Trophoblast cell (in vitro differentiated cells and primary cell): ENCODE data around the gene FOLR1. TPM values are rescaled to one million over a fixed set of nuclear protein-coding genes. Genes with fewer than 3 reads are reported as not detected.
"Not testable (repeated sequence)": the region's sequence is repeated elsewhere in the genome, so short reads cannot be mapped to it uniquely, and the experiment has no call there.

ENCODE experiments used
- DNase-seq, 2 donors: peaks; one replicate each; pipeline ENCODE4 v3.0.0-alpha.2; 2016
- H2AFZ ChIP-seq: 2 replicates; pipeline ENCODE4 v1.6.1; 2013; ENCODE audit warnings: low read length, moderate library complexity, mild to moderate bottlenecking; ENCODE audit not compliant: insufficient read depth, poor library complexity
- H2AK5ac ChIP-seq: 2 replicates; pipeline ENCODE4 v1.6.1; 2013; ENCODE audit warnings: mild to moderate bottlenecking, low read length
- H2BK120ac ChIP-seq: 2 replicates; pipeline ENCODE4 v1.6.1; 2013; ENCODE audit warnings: low read length, mild to moderate bottlenecking, moderate library complexity; ENCODE audit not compliant: insufficient read depth, poor library complexity
- H2BK12ac ChIP-seq: 2 replicates; pipeline ENCODE4 v1.6.1; 2013; ENCODE audit warnings: mild to moderate bottlenecking, low read length, moderate library complexity
- H2BK5ac ChIP-seq: 2 replicates; pipeline ENCODE4 v1.6.1; 2013; ENCODE audit warnings: low read length, low read depth, moderate library complexity, mild to moderate bottlenecking; ENCODE audit not compliant: poor library complexity
- H3K14ac ChIP-seq: 2 replicates; pipeline ENCODE4 v1.6.1; 2013; ENCODE audit warnings: mild to moderate bottlenecking, low read length
- H3K18ac ChIP-seq: 2 replicates; pipeline ENCODE4 v1.6.1; 2013; ENCODE audit warnings: mild to moderate bottlenecking, low read length
- H3K23ac ChIP-seq: 2 replicates; pipeline ENCODE4 v1.6.1; 2013; ENCODE audit warnings: low read length
- H3K27ac ChIP-seq: 2 replicates; pipeline ENCODE4 v1.5.1; 2013; ENCODE audit warnings: low read depth, mild to moderate bottlenecking, inconsistent platforms, low read length, moderate library complexity
- H3K27me3 ChIP-seq: 2 replicates; pipeline ENCODE4 v1.6.1; 2013; ENCODE audit warnings: inconsistent platforms, mild to moderate bottlenecking, low read length, moderate library complexity; ENCODE audit not compliant: insufficient read depth
- H3K36me3 ChIP-seq, 2 experiments: 1 replicate in 1 of 2; 2 replicates in 1 of 2; pipeline ENCODE4 v1.6.1; 2013; ENCODE audit warnings: low read length in 2 of 2, mild to moderate bottlenecking in 2 of 2, moderate library complexity in 1 of 2; ENCODE audit not compliant: insufficient read depth in 2 of 2, control insufficient read depth in 1 of 2
- H3K4ac ChIP-seq: 2 replicates; pipeline ENCODE4 v1.6.1; 2013; ENCODE audit warnings: low read depth, mild to moderate bottlenecking, low read length, moderate library complexity
- H3K4me1 ChIP-seq, 2 experiments: 1 replicate in 1 of 2; 2 replicates in 1 of 2; pipeline ENCODE4 v1.6.1; 2013; ENCODE audit warnings: low read length in 2 of 2, mild to moderate bottlenecking in 2 of 2, moderate library complexity in 1 of 2; ENCODE audit not compliant: insufficient read depth in 2 of 2, control insufficient read depth in 1 of 2
- H3K4me2 ChIP-seq: 2 replicates; pipeline ENCODE4 v1.6.1; 2013; ENCODE audit warnings: inconsistent platforms, mild to moderate bottlenecking, low read length, moderate library complexity
- H3K4me3 ChIP-seq: 2 replicates; pipeline ENCODE4 v1.5.1; 2013; ENCODE audit warnings: mild to moderate bottlenecking, low read depth, low read length, inconsistent platforms
- H3K79me1 ChIP-seq: one replicate; pipeline ENCODE4 v1.6.1; 2013; ENCODE audit warnings: low read length
- H3K79me2 ChIP-seq: 2 replicates; pipeline ENCODE4 v1.6.1; 2013; ENCODE audit warnings: low read length, mild to moderate bottlenecking; ENCODE audit not compliant: control insufficient read depth, insufficient read depth, poor library complexity
- H3K9ac ChIP-seq: 2 replicates; pipeline ENCODE4 v1.6.1; 2013; ENCODE audit warnings: mild to moderate bottlenecking, low read length
- H3K9me3 ChIP-seq: 2 replicates; pipeline ENCODE4 v1.6.1; 2013; ENCODE audit warnings: low read depth, mild to moderate bottlenecking, control low read depth, inconsistent platforms, low read length; ENCODE audit not compliant: insufficient read depth
- H4K12ac ChIP-seq: 2 replicates; pipeline ENCODE4 v1.6.1; 2013; ENCODE audit warnings: low read depth, mild to moderate bottlenecking, low read length, moderate library complexity
- H4K8ac ChIP-seq: 2 replicates; pipeline ENCODE4 v1.6.1; 2013; ENCODE audit warnings: low read depth, mild to moderate bottlenecking, low read length, moderate library complexity
- H4K91ac ChIP-seq: one replicate; pipeline ENCODE4 v1.6.1; 2013; ENCODE audit warnings: low read depth, mild to moderate bottlenecking, low read length, moderate library complexity
- WGBS: extraction: QIAGEN DNeasy Blood & Tissue Kit; methylation state at CpG from one replicate; pipeline ENCODE4 v1.1.7; 2013; ENCODE audit warnings: missing lambda C conversion rate; ENCODE audit not compliant: insufficient read length, insufficient coverage; ENCODE audit errors: extremely low coverage; 5-methylcytosine and 5-hydroxymethylcytosine counted together
- polyA plus RNA-seq: library from polyadenylated mRNA; stranded (reverse); fragments of 200-250 nt; gene quantifications from 2 replicates; pipeline ENCODE4 v1.2.3, GENCODE V29; 2013

The FOLR1 gene
- 33.1 and 40.4 TPM in 2 replicates for polyA plus RNA-seq

DNA sequence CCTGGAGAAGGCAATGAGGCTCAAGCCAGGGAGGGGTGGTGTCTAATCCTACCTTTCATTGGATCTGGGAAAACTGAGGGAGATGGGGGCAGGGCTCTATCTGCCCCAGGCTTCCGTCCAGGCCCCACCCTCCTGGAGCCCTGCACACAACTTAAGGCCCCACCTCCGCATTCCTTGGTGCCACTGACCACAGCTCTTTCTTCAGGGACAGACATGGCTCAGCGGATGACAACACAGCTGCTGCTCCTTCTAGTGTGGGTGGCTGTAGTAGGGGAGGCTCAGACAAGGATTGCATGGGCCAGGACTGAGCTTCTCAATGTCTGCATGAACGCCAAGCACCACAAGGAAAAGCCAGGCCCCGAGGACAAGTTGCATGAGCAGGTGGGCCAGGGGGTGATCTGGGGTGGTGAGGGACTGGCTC lies at the start of gene FOLR1:
FOLR1 (plus strand) TSS at position 180 of the 421 bp plus-strand sequence; CDS start at position 214, 34 bp downstream.
- no peak within 1 kb of the TSS for H2BK5ac ChIP-seq
- H3K4me3 ChIP-seq = no peak within 1 kb of the TSS
- no peak within 1 kb of the TSS for H3K14ac ChIP-seq
- H2BK120ac ChIP-seq = no peak within 1 kb of the TSS
- no peaks in the 10 kb centered on the region for H3K79me2 ChIP-seq
- H3K18ac ChIP-seq = no peak within 1 kb of the TSS
- H3K4me2 ChIP-seq = no peak within 1 kb of the TSS
- peaks cover 3% of the 10 kb centered on the region for H3K9me3 ChIP-seq
- peak within 1 kb of the TSS; percentile 6 for H4K8ac ChIP-seq
- no CpG with 5 or more reads among the region's 5 CpGs for WGBS
- H4K91ac ChIP-seq = peak within 1 kb of the TSS; percentile 70
- H3K27me3 ChIP-seq = no peaks in the 10 kb centered on the region
- peaks cover 15 to 22% of the 10 kb centered on the region in 2 experiments for H3K4me1 ChIP-seq
- no peak within 1 kb of the TSS for H4K12ac ChIP-seq
- H2AK5ac ChIP-seq = peak within 1 kb of the TSS; percentile 96
- H3K79me1 ChIP-seq = peaks cover 5% of the 10 kb centered on the region
- no peaks in the 10 kb centered on the region for H3K36me3 ChIP-seq
- H3K4ac ChIP-seq = no peak within 1 kb of the TSS
- H2AFZ ChIP-seq = no peak within 1 kb of the TSS
- peak; percentile 46 to 52 for DNase-seq
- no peak within 1 kb of the TSS for H3K9ac ChIP-seq
- no peak within 1 kb of the TSS for H3K27ac ChIP-seq
- no peak within 1 kb of the TSS for H3K23ac ChIP-seq
- H2BK12ac ChIP-seq = peak within 1 kb of the TSS; percentile 24

DNA sequence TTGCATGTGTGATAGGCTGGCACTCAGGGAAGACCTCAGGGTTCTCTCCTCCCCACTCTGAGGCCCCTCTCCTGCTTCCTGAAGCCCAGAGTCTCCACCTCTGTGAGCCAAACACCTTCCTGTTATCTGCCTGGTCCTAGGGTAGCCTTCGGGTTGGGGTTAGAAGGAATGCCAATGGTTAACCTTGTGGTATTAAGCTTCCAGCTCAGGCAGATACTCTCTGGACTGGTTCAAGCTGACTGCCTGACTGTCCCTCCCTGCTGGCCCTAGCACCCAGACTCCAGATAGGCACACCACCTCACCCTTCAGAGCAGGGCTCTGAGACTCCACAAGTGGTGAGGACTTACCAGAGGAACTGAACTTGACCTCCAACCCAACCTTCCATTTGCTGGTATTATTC lies 49.4 kb upstream of the FOLR1 start:
- not testable (repeated sequence) for H2AK5ac ChIP-seq, H2BK5ac ChIP-seq, H3K18ac ChIP-seq, H4K12ac ChIP-seq, H3K23ac ChIP-seq, H4K8ac ChIP-seq, H3K4ac ChIP-seq, DNase-seq, H2BK120ac ChIP-seq, H2BK12ac ChIP-seq, H3K36me3 ChIP-seq, H3K14ac ChIP-seq, H3K27ac ChIP-seq, H3K9me3 ChIP-seq, H3K79me2 ChIP-seq, H3K27me3 ChIP-seq, H4K91ac ChIP-seq, H3K4me1 ChIP-seq, H3K9ac ChIP-seq, H2AFZ ChIP-seq, H3K4me3 ChIP-seq, H3K4me2 ChIP-seq, H3K79me1 ChIP-seq
- WGBS = no CpG with 5 or more reads among the region's 1 CpG

DNA sequence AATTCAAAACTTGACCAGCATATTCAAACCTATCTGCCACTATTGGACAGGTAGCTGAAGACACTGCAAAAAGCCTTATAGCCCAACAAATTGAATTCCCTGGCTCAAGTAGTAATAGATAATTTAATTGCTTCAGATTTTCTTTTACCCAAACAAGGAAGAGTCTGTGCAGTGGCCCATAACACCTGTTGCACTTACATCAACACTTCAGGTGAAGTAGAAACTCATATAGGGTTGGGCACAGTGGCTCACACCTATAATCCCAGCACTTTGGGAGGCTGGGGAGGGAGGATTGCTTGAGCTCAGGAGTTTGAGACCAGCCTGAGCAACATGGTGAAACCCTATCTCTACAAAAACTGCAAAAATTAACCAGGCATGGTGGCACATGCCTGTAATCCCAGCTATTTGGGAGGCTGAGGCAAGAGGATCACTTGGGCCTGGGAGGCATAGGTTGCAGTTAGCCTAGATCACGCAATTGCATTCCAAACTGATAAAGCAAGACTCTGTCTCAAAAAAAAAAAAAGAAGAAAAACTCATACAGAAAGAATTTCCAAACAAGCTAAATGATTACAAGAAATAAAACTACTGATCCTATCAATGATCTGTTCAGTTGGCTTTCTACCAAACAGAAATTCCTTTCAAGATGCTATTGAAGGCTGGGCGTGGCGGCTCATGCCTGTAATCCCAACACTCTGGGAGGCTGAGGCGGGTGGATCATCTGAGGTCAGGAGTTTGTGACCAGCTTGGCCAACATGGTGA lies 47.0 kb upstream of the FOLR1 start:
- no CpG with 5 or more reads among the region's 4 CpGs for WGBS
- Histone ChIP-seq H3K79me2 (no peaks in the 10 kb centered on the region), H2BK12ac (no peak overlapping the region), H2AFZ (no peak overlapping the region), H3K4ac (no peak overlapping the region), H2AK5ac (no peak overlapping the region), H2BK5ac (no peak overlapping the region), H3K36me3 (no peaks in the 10 kb centered on the region), H3K9me3 (no peaks in the 10 kb centered on the region), H4K12ac (no peak overlapping the region), H3K14ac (no peak overlapping the region), H3K27me3 (no peaks in the 10 kb centered on the region), H2BK120ac (no peak overlapping the region), H3K18ac (no peak overlapping the region), H4K91ac (no peak overlapping the region), H3K4me3 (no peak overlapping the region), H3K23ac (no peak overlapping the region), H3K9ac (no peak overlapping the region), H3K4me1 (no peaks in the 10 kb centered on the region), H3K4me2 (no peak overlapping the region), H3K27ac (no peak overlapping the region), H3K79me1 (no peaks in the 10 kb centered on the region), H4K8ac (no peak overlapping the region)
- DNase-seq = peak; percentile 86 to 95

DNA sequence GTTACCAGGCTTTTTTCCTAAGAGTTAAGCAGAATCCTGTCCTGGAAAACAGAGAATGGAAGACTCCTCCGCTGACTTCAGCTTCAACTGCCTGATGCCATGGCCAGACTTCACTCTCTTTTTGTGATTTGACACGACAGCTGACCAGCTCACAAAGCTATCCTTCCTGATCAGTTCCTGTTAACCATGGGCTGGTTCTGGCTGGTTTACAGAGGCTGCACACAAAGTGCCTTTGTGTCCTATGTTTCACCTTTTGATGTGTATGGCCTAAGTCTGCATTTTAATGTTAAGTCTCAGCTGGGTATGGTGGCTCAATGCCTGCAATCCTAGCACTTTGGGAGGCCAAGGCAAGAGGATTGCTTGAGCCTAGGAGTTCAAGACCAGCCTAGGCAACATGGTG lies 45.3 kb upstream of the FOLR1 start:
- Histone ChIP-seq H3K9me3 (no peaks in the 10 kb centered on the region), H3K14ac (no peak overlapping the region), H3K4me1 (no peaks in the 10 kb centered on the region), H2AFZ (no peak overlapping the region), H3K79me2 (no peaks in the 10 kb centered on the region), H4K8ac (no peak overlapping the region), H2BK120ac (no peak overlapping the region), H2BK5ac (no peak overlapping the region), H3K79me1 (no peaks in the 10 kb centered on the region), H4K12ac (no peak overlapping the region), H3K27me3 (no peaks in the 10 kb centered on the region), H3K36me3 (no peaks in the 10 kb centered on the region), H3K23ac (no peak overlapping the region), H3K27ac (no peak overlapping the region), H3K9ac (no peak overlapping the region), H3K4ac (no peak overlapping the region), H3K18ac (no peak overlapping the region), H4K91ac (no peak overlapping the region), H3K4me2 (no peak overlapping the region), H3K4me3 (no peak overlapping the region), H2BK12ac (no peak overlapping the region), H2AK5ac (no peak overlapping the region)
- no peak for DNase-seq
- WGBS = no CpG with 5 or more reads among the region's 2 CpGs
